Stimulated activated CD4-positive, alpha-beta T cell treated with anti-CD3 and anti-CD28 coated beads, TNF-alpha, amount 100 ng/mL, for 1 hour (primary cell): Measurements from ENCODE around the gene DALRD3.
A peak's percentile ranks its signal among the peaks of the same experiment; 100 is the strongest.

Source experiments
- DNase-seq, 3 donors: peaks; one replicate each; pipeline ENCODE4 v3.0.0-alpha.2; 2020; ENCODE audit warnings: low read depth in 3 of 3, low spot score in 1 of 3

The DALRD3 gene

GRCh38 chr3:48982686-48983085, 35.7 kb downstream of the DALRD3 start:
- no peak for DNase-seq

- DNase-seq, result no peak
Measured at GRCh38 chr3:48982016-48982415, 36.4 kb downstream of the DALRD3 start.

GRCh38 chr3:48980295-48980694, 38.1 kb downstream of the DALRD3 start:
- DNase-seq, result no peak

GRCh38 chr3:48979451-48979850, 38.9 kb downstream of the DALRD3 start:
- DNase-seq, result no peak

- no peak for DNase-seq
Measured at GRCh38 chr3:48974076-48974864, 44.1 kb downstream of the DALRD3 start.

GRCh38 chr3:48970586-48970985, 47.8 kb downstream of the DALRD3 start:
- DNase-seq, result no peak

- peak in 1 of 3 donors; percentile 14 for DNase-seq
Measured at GRCh38 chr3:48966876-48967361, 51.5 kb downstream of the DALRD3 start.

- DNase-seq, result no peak
Measured at GRCh38 chr3:48966367-48966766, 52.0 kb downstream of the DALRD3 start.
